ENCODE results near the gene SLC25A27. TPM values are rescaled to one million over a fixed set of nuclear protein-coding genes. Genes with fewer than 3 reads are reported as not detected.
A peak's percentile ranks its signal among the peaks of the same experiment; 100 is the strongest.

The SLC25A27 gene
- total RNA-seq, 1 experiment from 2014 or later: 10.7 TPM

DNA sequence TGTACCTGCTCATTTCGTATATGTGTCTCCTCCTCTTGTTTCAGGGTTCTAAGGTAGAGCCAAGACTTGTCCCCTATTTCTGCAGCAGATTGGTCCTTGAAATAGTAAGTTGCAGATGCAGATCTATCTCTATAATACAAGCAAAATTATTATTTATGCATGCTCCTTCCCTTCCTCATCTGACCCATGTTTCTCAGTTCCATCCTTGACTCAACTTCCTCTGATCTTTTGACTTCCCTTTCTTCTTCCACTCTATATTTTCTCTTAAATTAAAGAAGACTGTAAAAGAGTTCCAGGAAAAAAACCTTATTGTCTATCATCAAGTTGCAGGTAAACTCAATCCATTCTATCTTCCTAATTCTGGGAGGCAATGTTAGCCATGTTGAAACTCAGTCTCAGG lies 58.7 kb downstream of the SLC25A27 start:
- H3K4me1 ChIP-seq (ENCODE audit: control insufficient read depth in 1 of 2, insufficient read depth in 2 of 2, low read length in 2 of 2): peaks cover 0 to 7% of the 10 kb centered on the region in 2 experiments; a peak in 2 of 4 replicates
- ATAC-seq: no peak
- intact Hi-C loops (cut with micrococcal nuclease): no loop called here
- H3K36me3 ChIP-seq (ENCODE audit: control insufficient read depth in 1 of 2, insufficient read depth in 2 of 2, low read length in 2 of 2): no peaks in the 10 kb centered on the region
- CTCF ChIA-PET: no interaction called here
- no peaks in the 10 kb centered on the region for H3K27me3 ChIP-seq (ENCODE audit: insufficient read depth, low read length)
- H3K9me3 ChIP-seq (ENCODE audit: control insufficient read depth in 1 of 2, insufficient read depth in 1 of 2, low read depth in 1 of 2, low read length in 2 of 2): no peaks in the 10 kb centered on the region
- no peak overlapping the region for H2AFZ ChIP-seq (ENCODE audit: low read depth, low read length, poor library complexity, severe bottlenecking)
- H3K27ac ChIP-seq (ENCODE audit: low read depth, low read length): no peak overlapping the region
- no peak for DNase-seq (ENCODE audit: low read depth, low spot score)
- H3K4me3 ChIP-seq (replicated peaks in 1 of 2; ENCODE audit: low read depth in 1 of 2, low read length in 2 of 2): no peak overlapping the region
- no peaks in the 10 kb centered on the region for H3K9me2 ChIP-seq (ENCODE audit: insufficient read depth)
- H4K20me1 ChIP-seq (ENCODE audit: insufficient read depth): no peaks in the 10 kb centered on the region
- TF ChIP-seq, protein P1, sequence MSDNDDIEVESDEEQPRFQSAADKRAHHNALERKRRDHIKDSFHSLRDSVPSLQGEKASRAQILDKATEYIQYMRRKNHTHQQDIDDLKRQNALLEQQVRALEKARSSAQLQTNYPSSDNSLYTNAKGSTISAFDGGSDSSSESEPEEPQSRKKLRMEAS (IDR thresholded peaks at IDR 0.05): no peak
- no peak for TF ChIP-seq TCF7L2 (IDR thresholded peaks at IDR 0.05; ENCODE audit: borderline replicate concordance, extremely low read depth, insufficient read depth, insufficient read length)
- TF ChIP-seq CBX3 (IDR thresholded peaks at IDR 0.05; ENCODE audit: low read depth): no peak
- no peak for TF ChIP-seq EZH2phosphoT487 (IDR thresholded peaks at IDR 0.05; ENCODE audit: borderline replicate concordance)
- TF ChIP-seq EGR1 (IDR thresholded peaks at IDR 0.05; ENCODE audit: low read depth): no peak
- POLR2A ChIA-PET: no interaction called here
- no peak overlapping the region for H3K4me2 ChIP-seq (ENCODE audit: low read length)
- no peaks in the 10 kb centered on the region for H3K79me2 ChIP-seq (ENCODE audit: insufficient read depth, low read length)
- no TSS peak for BruUV-seq (replicated peaks)
- no peak overlapping the region for H3K9ac ChIP-seq (ENCODE audit: low read length)
- RAD21 ChIA-PET (ENCODE audit: low non-redundant PET in 1 of 2, low total read pairs in 2 of 2, uncharacterized antibody in 2 of 2, unreplicated experiment in 2 of 2): no interaction called here

DNA sequence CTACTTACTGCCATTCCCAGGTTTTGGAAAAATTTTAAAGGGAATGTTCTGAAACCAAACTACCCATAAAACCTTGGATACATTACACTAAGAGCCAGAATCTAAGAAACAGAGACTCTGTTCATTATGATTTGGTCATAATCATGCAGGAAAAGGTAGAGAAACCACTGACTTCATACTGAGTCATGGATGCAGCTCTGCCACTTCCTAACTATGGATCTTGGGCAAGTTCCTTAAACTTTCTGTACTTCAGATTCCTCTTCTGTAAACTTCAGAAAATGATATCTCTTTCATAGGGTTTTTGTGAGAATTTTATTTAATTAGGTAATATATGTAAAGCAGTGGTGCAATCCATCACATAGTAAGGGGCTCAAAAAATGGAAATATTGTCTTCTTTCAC lies 62.4 kb downstream of the SLC25A27 start:
- no TSS peak for BruUV-seq (replicated peaks)
- RAD21 ChIA-PET (ENCODE audit: low non-redundant PET in 1 of 2, low total read pairs in 2 of 2, uncharacterized antibody in 2 of 2, unreplicated experiment in 2 of 2): no interaction called here
- no peaks in the 10 kb centered on the region for H4K20me1 ChIP-seq (ENCODE audit: insufficient read depth)
- no peak overlapping the region for H3K4me3 ChIP-seq (replicated peaks in 1 of 2; ENCODE audit: low read depth in 1 of 2, low read length in 2 of 2)
- intact Hi-C loops (cut with micrococcal nuclease): no loop called here
- H3K9me3 ChIP-seq (ENCODE audit: control insufficient read depth in 1 of 2, insufficient read depth in 1 of 2, low read depth in 1 of 2, low read length in 2 of 2): no peaks in the 10 kb centered on the region
- no peaks in the 10 kb centered on the region for H3K79me2 ChIP-seq (ENCODE audit: insufficient read depth, low read length)
- no peak overlapping the region for H2AFZ ChIP-seq (ENCODE audit: low read depth, low read length, poor library complexity, severe bottlenecking)
- no peaks in the 10 kb centered on the region for H3K27me3 ChIP-seq (ENCODE audit: insufficient read depth, low read length)
- CTCF ChIA-PET: no interaction called here
- no peaks in the 10 kb centered on the region for H3K9me2 ChIP-seq (ENCODE audit: insufficient read depth)
- no peak for ATAC-seq
- no peaks in the 10 kb centered on the region for H3K36me3 ChIP-seq (ENCODE audit: control insufficient read depth in 1 of 2, insufficient read depth in 2 of 2, low read length in 2 of 2)
- H3K9ac ChIP-seq (ENCODE audit: low read length): no peak overlapping the region
- no peak for DNase-seq (ENCODE audit: low read depth, low spot score)
- peaks cover 2 to 30% of the 10 kb centered on the region in 2 experiments; a peak in 3 of 4 replicates for H3K4me1 ChIP-seq (ENCODE audit: control insufficient read depth in 1 of 2, insufficient read depth in 2 of 2, low read length in 2 of 2)
- H3K27ac ChIP-seq (ENCODE audit: low read depth, low read length): no peak overlapping the region
- POLR2A ChIA-PET: no interaction called here
- H3K4me2 ChIP-seq (ENCODE audit: low read length): peak overlapping the region; percentile 36
- peak; percentile 39; the same call in 1 of the 2 replicates for TF ChIP-seq SP1 (IDR thresholded peaks at IDR 0.05; ENCODE audit: low read depth)
- TF ChIP-seq CBX3 (IDR thresholded peaks at IDR 0.05; ENCODE audit: low read depth): peak; percentile 15; the same call in 1 of the 2 replicates
- no peak for TF ChIP-seq POLR2AphosphoS5 (IDR thresholded peaks at IDR 0.05; ENCODE audit: low read depth, low read length)
- no peak for TF ChIP-seq SRF (IDR thresholded peaks at IDR 0.05; ENCODE audit: low read depth)
- no peak for TF ChIP-seq ZFX (IDR thresholded peaks at IDR 0.05)
- TF ChIP-seq, protein P2, sequence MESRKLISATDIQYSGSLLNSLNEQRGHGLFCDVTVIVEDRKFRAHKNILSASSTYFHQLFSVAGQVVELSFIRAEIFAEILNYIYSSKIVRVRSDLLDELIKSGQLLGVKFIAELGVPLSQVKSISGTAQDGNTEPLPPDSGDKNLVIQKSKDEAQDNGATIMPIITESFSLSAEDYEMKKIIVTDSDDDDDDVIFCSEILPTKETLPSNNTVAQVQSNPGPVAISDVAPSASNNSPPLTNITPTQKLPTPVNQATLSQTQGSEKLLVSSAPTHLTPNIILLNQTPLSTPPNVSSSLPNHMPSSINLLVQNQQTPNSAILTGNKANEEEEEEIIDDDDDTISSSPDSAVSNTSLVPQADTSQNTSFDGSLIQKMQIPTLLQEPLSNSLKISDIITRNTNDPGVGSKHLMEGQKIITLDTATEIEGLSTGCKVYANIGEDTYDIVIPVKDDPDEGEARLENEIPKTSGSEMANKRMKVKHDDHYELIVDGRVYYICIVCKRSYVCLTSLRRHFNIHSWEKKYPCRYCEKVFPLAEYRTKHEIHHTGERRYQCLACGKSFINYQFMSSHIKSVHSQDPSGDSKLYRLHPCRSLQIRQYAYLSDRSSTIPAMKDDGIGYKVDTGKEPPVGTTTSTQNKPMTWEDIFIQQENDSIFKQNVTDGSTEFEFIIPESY (IDR thresholded peaks at IDR 0.05; ENCODE audit: extremely low read depth, insufficient replicate concordance, low read length): no peak
- TF ChIP-seq TCF7L2 (IDR thresholded peaks at IDR 0.05; ENCODE audit: borderline replicate concordance, extremely low read depth, insufficient read depth, insufficient read length): no peak
- TF ChIP-seq ZNF274 (IDR thresholded peaks at IDR 0.05; ENCODE audit: low read depth, low read length): no peak
- TF ChIP-seq EZH2 (IDR thresholded peaks at IDR 0.05): no peak
- TF ChIP-seq, protein P1 (IDR thresholded peaks at IDR 0.05): no peak
- TF ChIP-seq, protein P3, sequence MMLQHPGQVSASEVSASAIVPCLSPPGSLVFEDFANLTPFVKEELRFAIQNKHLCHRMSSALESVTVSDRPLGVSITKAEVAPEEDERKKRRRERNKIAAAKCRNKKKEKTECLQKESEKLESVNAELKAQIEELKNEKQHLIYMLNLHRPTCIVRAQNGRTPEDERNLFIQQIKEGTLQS (IDR thresholded peaks at IDR 0.05): no peak
- TF ChIP-seq CEBPB (IDR thresholded peaks at IDR 0.05; ENCODE audit: low read depth): 0 out of 2 replicates have a peak, but pooled peaks have one; percentile 10
- no peak for TF ChIP-seq POLR2A (IDR thresholded peaks at IDR 0.05; ENCODE audit: borderline replicate concordance, extremely low read depth, insufficient read depth, insufficient read length)
- no peak for TF ChIP-seq RAD21 (IDR thresholded peaks at IDR 0.05; ENCODE audit: low read depth)
- no peak for TF ChIP-seq EZH2phosphoT487 (IDR thresholded peaks at IDR 0.05; ENCODE audit: borderline replicate concordance)
- TF ChIP-seq YY1 (IDR thresholded peaks at IDR 0.05; ENCODE audit: extremely low read depth, insufficient replicate concordance, low read depth, low read length): no peak
- TF ChIP-seq JUND (IDR thresholded peaks at IDR 0.05): peak; percentile 43; the same call in 1 of the 2 replicates
- TF ChIP-seq EGR1 (IDR thresholded peaks at IDR 0.05; ENCODE audit: low read depth): no peak
- TF ChIP-seq FOSL1 (IDR thresholded peaks at IDR 0.05; ENCODE audit: low read depth): peak; percentile 61

All from HCT116 (cell line).